Endothelial cell of umbilical vein (primary cell): ENCODE measurements around the gene ZHX3. TPM values are rescaled to one million over a fixed set of nuclear protein-coding genes. Genes with fewer than 3 reads are reported as not detected.

Experiments
- BruUV-seq: library from RNA; stranded (reverse); fragments of 400-500 nt; replicated peaks from 2 replicates; lab custom pipeline; 2021; lab: Mats Ljungman, UMichigan
- CTCF ChIA-PET: fragments of 300-600, 350-600 bp; sonication (Branson Sonifier 250); formaldehyde crosslinking; loops from one replicate; lab custom pipeline; 2021; ENCODE audit warnings: antibody characterized with exemption, inconsistent platforms; lab: Charles Lee
- POLR2A ChIA-PET: fragments of 300-600, 350-600 bp; sonication (Branson Sonifier 250); formaldehyde crosslinking; loops from one replicate; lab custom pipeline; 2021; ENCODE audit warnings: antibody characterized with exemption, inconsistent platforms; lab: Charles Lee
- DNase-seq: peaks from one replicate; pipeline ENCODE4 v3.0.0-alpha.2; 2011; ENCODE audit warnings: low read depth, low spot score
- FAIRE-seq: peaks from 2 replicates; lab custom pipeline; 2011; peaks lifted over from hg19 to GRCh38; lab: Jason Lieb, UNC
- H2AFZ ChIP-seq: 2 replicates; pipeline ENCODE4 v1.6.0; 2012; ENCODE audit warnings: low read depth, low read length, control low read depth, inconsistent platforms
- H3K27ac ChIP-seq: 2 replicates; pipeline ENCODE4 v1.5.1; 2011; ENCODE audit warnings: low read depth, mild to moderate bottlenecking, control low read depth, low read length, moderate library complexity; ENCODE audit not compliant: insufficient read depth
- H3K27me3 ChIP-seq, 2 experiments: 2 replicates each; pipeline versions ENCODE4 v1.6.0 to v1.6.1; 2011; ENCODE audit warnings: low read length in 2 of 2, mixed read lengths in 1 of 2; ENCODE audit not compliant: control insufficient read depth in 2 of 2, insufficient read depth in 2 of 2
- H3K36me3 ChIP-seq, 2 experiments: 2 replicates in 1 of 2; 3 replicates in 1 of 2; pipeline ENCODE4 v1.5.1; 2011; ENCODE audit warnings: low read length in 2 of 2, mild to moderate bottlenecking in 1 of 2, moderate library complexity in 1 of 2; ENCODE audit not compliant: control insufficient read depth in 2 of 2, insufficient read depth in 2 of 2; ENCODE audit errors: extremely low read depth in 1 of 2
- H3K4me1 ChIP-seq: 3 replicates; pipeline ENCODE4 v1.5.1; 2011; ENCODE audit warnings: mild to moderate bottlenecking, low read length; ENCODE audit not compliant: control insufficient read depth, insufficient read depth; ENCODE audit errors: extremely low read depth
- H3K4me2 ChIP-seq: 2 replicates; pipeline ENCODE4 v1.6.1; 2011; ENCODE audit warnings: low read length, control low read depth, mixed read lengths; ENCODE audit not compliant: insufficient read depth
- H3K4me3 ChIP-seq, 3 experiments: fragments of 200-600 bp in 1 of 3; sonication (generic), shearing (Covaris generic) in 1 of 3; replicated peaks in 1 of 3; 2 replicates each; pipeline ENCODE4 v1.5.1; 2011 to 2016; ENCODE audit warnings: control low read depth in 3 of 3, low read length in 3 of 3, mild to moderate bottlenecking in 2 of 3, inconsistent platforms in 1 of 3, low read depth in 1 of 3, moderate library complexity in 1 of 3; ENCODE audit not compliant: insufficient read depth in 1 of 3
- H3K79me2 ChIP-seq: 2 replicates; pipeline ENCODE4 v1.6.0; 2012; ENCODE audit warnings: low read length, inconsistent platforms; ENCODE audit not compliant: control insufficient read depth, insufficient read depth
- H3K9ac ChIP-seq: replicated peaks from 2 replicates; pipeline ENCODE3; 2011; ENCODE audit warnings: low read length, control low read depth; ENCODE audit not compliant: insufficient read depth; ENCODE audit errors: extremely low read depth
- H3K9me1 ChIP-seq: replicated peaks from 3 replicates; pipeline ENCODE4 v1.6.0; 2011; ENCODE audit warnings: mild to moderate bottlenecking, low read length; ENCODE audit not compliant: control insufficient read depth, insufficient read depth; ENCODE audit errors: extremely low read depth
- H3K9me3 ChIP-seq: replicated peaks from 2 replicates; pipeline ENCODE4 v1.5.1; 2012; ENCODE audit warnings: low read length, inconsistent platforms; ENCODE audit not compliant: control insufficient read depth, insufficient read depth
- H4K20me1 ChIP-seq: replicated peaks from 2 replicates; pipeline ENCODE3; 2011; ENCODE audit warnings: mild to moderate bottlenecking, low read length; ENCODE audit not compliant: control insufficient read depth, insufficient read depth; ENCODE audit errors: extremely low read depth
- CTCF ChIP-seq, 2 donors: IDR thresholded peaks; 1 replicate in 1 of 2; 2 replicates in 1 of 2; pipeline ENCODE4 v1.5.1; 2011; ENCODE audit warnings: low read length in 2 of 2, mild to moderate bottlenecking in 2 of 2, moderate library complexity in 2 of 2, control low read depth in 1 of 2, inconsistent platforms in 1 of 2, low read depth in 1 of 2; ENCODE audit not compliant: insufficient read depth in 1 of 2; ENCODE audit errors: extremely low read depth in 1 of 2
- EZH2 ChIP-seq: IDR thresholded peaks from 2 replicates; pipeline ENCODE4 v1.6.1; 2012; ENCODE audit warnings: borderline replicate concordance, low read depth, mild to moderate bottlenecking, moderate library complexity, low read length, inconsistent platforms; ENCODE audit not compliant: severe bottlenecking
- FOS ChIP-seq: IDR thresholded peaks from 2 replicates; pipeline ENCODE4 v1.6.1; 2011; ENCODE audit warnings: mild to moderate bottlenecking, low read length, moderate library complexity, borderline replicate concordance; ENCODE audit not compliant: insufficient read depth
- GATA2 ChIP-seq: IDR thresholded peaks from 2 replicates; pipeline ENCODE4 v1.7.0; 2011; ENCODE audit warnings: low read depth, mild to moderate bottlenecking, moderate library complexity, mixed read lengths, low read length; ENCODE audit not compliant: insufficient read length, insufficient read depth
- JUN ChIP-seq: IDR thresholded peaks from 2 replicates; pipeline ENCODE4 v1.6.1; 2011; ENCODE audit warnings: borderline replicate concordance, low read depth; ENCODE audit not compliant: insufficient read length, insufficient read depth
- MAX ChIP-seq: IDR thresholded peaks from 2 replicates; pipeline ENCODE4 v1.6.1; 2011; ENCODE audit not compliant: insufficient read depth, insufficient read length
- MYC ChIP-seq: IDR thresholded peaks from one replicate; pipeline ENCODE4 v1.6.1; 2011; ENCODE audit warnings: mild to moderate bottlenecking, low read depth, low read length
- POLR2A ChIP-seq: IDR thresholded peaks from 2 replicates; pipeline ENCODE4 v1.6.1; 2012; ENCODE audit warnings: low read depth, mild to moderate bottlenecking, control low read depth, low read length
- POLR2AphosphoS5 ChIP-seq: IDR thresholded peaks from 2 replicates; pipeline ENCODE4 v1.6.1; 2012; ENCODE audit warnings: low read depth, mild to moderate bottlenecking, control low read depth, low read length, moderate library complexity; ENCODE audit not compliant: insufficient read depth
- dilution Hi-C: fragments of 300-500 bp; cut with MboI; formaldehyde crosslinking; loops from one replicate; pipeline ENCODE4 v1.15.0; 2019; ENCODE audit warnings: low sequenced_read_pairs; ENCODE audit not compliant: extremely low pct_ligation_motif_present
- intact Hi-C: fragments of 100-400 bp; cut with micrococcal nuclease; formaldehyde crosslinking; loops from one replicate; pipeline ENCODE4 v1.10.0; 2022
- polyA plus RNA-seq, 4 experiments: library from polyadenylated mRNA; depleted of rRNA in 3 of 4; stranded (reverse) in 3 of 4; unstranded in 1 of 4; fragments of >200 nt; gene quantifications; 2 replicates each; pipeline versions ENCODE4 v1.2.1 to v1.2.3, GENCODE V29; 2011 to 2012; ENCODE audit warnings: missing spikeins in 1 of 4
- total RNA-seq: library from RNA; stranded (reverse); gene quantifications from 2 replicates; pipeline ENCODE4 v1.2.3, GENCODE V29; 2021

The ZHX3 gene
- total and polyA plus RNA-seq, 2 donors (not counting 3 experiments of a cell fraction or from before 2014, with no cell fraction given), result 7.4 to 17.8 TPM

DNA sequence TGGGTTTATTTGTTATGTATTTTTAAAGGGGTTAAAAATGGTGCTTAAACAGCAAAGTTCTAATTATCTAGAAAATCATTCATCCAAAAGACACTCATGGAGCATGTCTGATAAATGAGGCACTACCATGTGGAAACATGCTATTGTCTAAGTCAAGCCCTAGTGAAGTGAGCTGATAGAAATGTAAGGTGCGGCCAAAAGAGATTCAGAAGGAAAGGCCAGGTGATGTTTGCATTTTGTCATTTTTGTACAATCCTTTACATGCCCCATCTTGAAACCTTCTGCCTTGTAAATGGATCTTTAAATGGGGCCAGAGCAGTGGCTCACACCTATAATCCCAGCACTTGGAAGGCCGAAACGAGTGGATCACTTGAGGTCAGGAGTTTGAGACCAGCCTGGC lies 102.9 kb downstream of the ZHX3 start:
- dilution Hi-C loops, result no loop called here
- H2AFZ ChIP-seq, result no peak overlapping the region
- H3K27me3 ChIP-seq, result no peaks in the 10 kb centered on the region
- no peak for FAIRE-seq
- no peak for DNase-seq
- no peaks in the 10 kb centered on the region for H3K36me3 ChIP-seq
- no peaks in the 10 kb centered on the region for H4K20me1 ChIP-seq
- H3K9ac ChIP-seq, result no peak overlapping the region
- H3K9me1 ChIP-seq, result no peaks in the 10 kb centered on the region
- ChIA-PET POLR2A (no interaction called here), CTCF (interaction anchor here (1.2 to 3.0 kb wide), 2 partner anchors 9 to 18 kb away, joined by 3 to 16 read pairs; no protein-coding TSS in a partner anchor)
- no peaks in the 10 kb centered on the region for H3K9me3 ChIP-seq
- no TSS peak for BruUV-seq
- peaks cover 3% of the 10 kb centered on the region for H3K4me1 ChIP-seq
- H3K79me2 ChIP-seq, result no peaks in the 10 kb centered on the region
- H3K27ac ChIP-seq, result no peak overlapping the region
- intact Hi-C loops, result no loop called here
- H3K4me2 ChIP-seq, result no peak overlapping the region
- TF ChIP-seq JUN (no peak), MYC (no peak), CTCF (IDR thresholded peaks at IDR 0.05; ENCODE audit: extremely low read depth in 1 of 2, insufficient read depth in 1 of 2, low read depth in 1 of 2, low read length in 2 of 2) (no peak), GATA2 (no peak), FOS (no peak), POLR2AphosphoS5 (no peak), MAX (no peak), EZH2 (no peak), POLR2A (no peak)
- H3K4me3 ChIP-seq, result no peak overlapping the region
